ENCODE measurements around the gene MLST8. TPM values are rescaled to one million over a fixed set of nuclear protein-coding genes. Genes with fewer than 3 reads are reported as not detected.
"Not testable (repeated sequence)": the region's sequence is repeated elsewhere in the genome, so short reads cannot be mapped to it uniquely, and the experiment has no call there.

Gene MLST8
- total RNA-seq, 2 experiments from 2014 or later, result 32.6 to 33.7 TPM

DNA sequence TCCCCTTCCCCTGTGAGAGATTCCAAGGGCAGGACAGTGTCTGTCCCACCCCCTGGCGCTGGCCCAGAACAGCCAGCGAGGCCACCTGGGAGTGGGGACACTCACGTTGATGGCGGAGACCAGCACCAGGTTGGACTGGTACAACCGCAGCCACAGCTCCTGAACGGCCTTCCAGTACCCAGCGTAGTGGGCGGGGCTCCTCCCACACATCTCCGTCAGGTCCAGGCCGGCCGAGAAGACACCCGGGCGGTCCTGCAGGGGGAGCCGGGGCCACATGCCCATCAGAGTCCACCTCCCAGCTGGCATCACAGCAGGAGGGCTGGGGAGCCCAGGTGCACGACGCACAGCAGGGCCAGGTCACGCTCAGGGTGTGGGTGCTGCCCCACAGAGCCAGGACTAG is 39.0 kb downstream of the MLST8 start:
- Mint-ChIP-seq H3K4me3 (no peak overlapping the region), H3K27ac (no peak overlapping the region), H3K4me1 (peaks cover 1% of the 10 kb centered on the region), H3K27me3 (no peaks in the 10 kb centered on the region), H3K36me3 (ENCODE audit: low read depth) (peaks cover 13% of the 10 kb centered on the region), H3K9me3 (no peaks in the 10 kb centered on the region)
- CTCF ChIA-PET, result no interaction called here
- DNase-seq, result no peak
- POLR2A ChIA-PET, result no interaction called here

DNA sequence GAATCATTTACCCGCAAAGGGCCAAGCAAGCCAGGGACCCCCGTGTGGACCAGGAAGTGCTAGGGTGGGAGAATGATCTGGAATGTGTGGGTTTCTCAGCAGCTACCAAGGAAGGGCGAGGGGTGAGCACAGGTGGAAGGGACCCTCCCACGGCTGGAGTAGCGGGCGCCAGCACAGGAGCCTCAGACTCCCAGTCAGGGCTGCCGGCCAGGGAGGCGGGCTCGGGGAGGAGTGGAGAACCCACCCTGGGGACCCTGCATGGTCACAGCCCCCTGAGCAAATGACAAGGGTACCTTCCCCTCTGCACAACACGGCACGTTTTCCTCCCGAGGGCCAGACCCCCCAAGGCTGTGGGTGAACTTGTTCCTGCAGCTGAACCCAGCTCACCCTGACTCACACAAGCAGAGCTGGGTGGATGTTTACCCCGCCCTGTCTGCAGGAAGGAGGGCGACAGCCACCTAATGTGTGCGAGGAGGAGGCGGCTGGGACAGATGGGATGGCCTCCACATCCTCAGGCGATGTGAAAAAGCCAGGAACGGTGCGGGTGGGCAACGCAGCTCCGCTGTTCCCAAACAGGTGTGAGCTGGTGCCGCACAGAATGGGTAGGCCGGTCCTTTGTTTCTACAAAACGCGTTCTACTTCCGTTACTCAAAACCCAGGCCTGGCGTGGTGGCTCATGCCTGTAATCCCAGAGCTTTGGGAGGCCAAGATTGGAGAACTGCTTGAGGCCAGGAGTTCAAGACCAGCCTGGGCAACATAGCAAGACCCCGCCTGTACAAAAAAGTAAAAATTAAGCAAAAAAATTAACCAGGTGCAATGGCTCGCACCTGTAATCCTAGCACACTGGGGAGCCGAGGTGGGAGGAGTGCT is 39.9 kb downstream of the MLST8 start:
- CTCF ChIA-PET, result no interaction called here
- H3K4me3 Mint-ChIP-seq, result no peak overlapping the region
- peaks cover 3% of the 10 kb centered on the region for H3K4me1 Mint-ChIP-seq
- DNase-seq, result no peak
- H3K27ac Mint-ChIP-seq, result no peak overlapping the region
- no peaks in the 10 kb centered on the region for H3K27me3 Mint-ChIP-seq
- peaks cover 13% of the 10 kb centered on the region for H3K36me3 Mint-ChIP-seq (ENCODE audit: low read depth)
- POLR2A ChIA-PET, result no interaction called here
- H3K9me3 Mint-ChIP-seq, result no peaks in the 10 kb centered on the region

DNA sequence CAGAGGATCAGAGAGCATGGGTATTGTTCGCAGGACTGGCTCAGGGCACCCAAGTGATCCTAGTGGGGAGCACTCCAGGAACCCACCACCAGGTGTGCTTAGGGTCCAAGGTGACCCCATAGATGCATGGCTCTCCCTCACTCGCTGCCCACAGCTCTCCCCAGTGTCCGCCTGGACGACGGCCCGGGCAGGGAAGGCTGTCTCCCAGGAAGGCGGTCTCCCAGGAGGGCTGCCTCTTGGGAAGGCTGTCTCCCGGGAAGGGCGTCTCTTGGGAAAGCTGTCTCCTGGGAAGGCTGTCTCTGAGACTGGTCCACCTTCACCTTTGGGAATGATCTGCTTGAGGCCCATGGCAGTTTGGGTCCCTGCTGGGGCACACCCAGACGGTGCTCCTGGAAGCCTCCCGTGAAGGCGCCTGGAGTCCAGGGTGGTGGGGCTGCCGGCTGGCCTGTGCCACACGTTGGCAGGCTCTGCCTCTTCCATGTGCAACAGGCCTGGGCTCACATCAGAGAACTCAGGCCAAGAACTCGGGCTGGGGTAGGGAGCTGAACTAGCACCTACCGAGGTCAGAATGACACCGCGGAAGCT is 41.1 kb downstream of the MLST8 start:
- H3K36me3 Mint-ChIP-seq (ENCODE audit: low read depth), result peaks cover 13% of the 10 kb centered on the region
- no peak for DNase-seq
- peaks cover 11% of the 10 kb centered on the region for H3K4me1 Mint-ChIP-seq
- no peaks in the 10 kb centered on the region for H3K27me3 Mint-ChIP-seq
- H3K9me3 Mint-ChIP-seq, result no peaks in the 10 kb centered on the region
- H3K4me3 Mint-ChIP-seq, result no peak overlapping the region
- H3K27ac Mint-ChIP-seq, result no peak overlapping the region
- CTCF ChIA-PET, result no interaction called here
- POLR2A ChIA-PET, result interaction anchor here (1.6 kb wide), 1 partner anchor 41 kb away, joined by 3 read pairs; the partner anchor contains the start of gene MLST8

DNA sequence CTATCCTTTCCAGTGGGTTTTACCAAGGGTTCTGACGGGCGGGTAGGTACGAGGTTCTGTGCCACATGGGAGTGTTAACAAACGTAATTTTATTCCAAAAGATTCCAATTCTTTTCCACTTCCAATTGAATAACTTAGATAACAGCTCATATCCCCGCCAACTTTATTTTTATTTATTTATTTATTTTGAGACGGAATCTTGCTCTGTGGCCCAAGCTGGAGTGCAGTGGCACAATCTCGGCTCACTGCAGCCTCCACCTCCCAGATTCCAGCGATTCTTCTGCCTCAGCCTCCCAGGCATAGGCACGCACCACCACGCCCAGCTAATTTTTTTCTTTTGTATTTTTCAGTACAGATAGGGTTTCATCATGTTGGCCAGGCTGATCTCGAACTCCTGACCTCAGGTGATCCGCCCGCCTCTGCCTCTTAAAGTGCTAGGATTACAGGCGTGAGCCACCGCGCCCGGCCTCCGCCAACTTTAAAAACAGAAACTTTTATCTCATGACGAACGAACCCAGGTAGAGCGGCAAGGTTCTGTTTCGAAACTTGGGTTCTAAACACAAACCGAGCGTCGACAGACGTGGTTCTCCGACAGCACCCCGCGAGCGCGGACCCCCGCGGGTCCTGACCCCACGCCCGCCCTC is 45.5 kb downstream of the MLST8 start:
- no peaks in the 10 kb centered on the region for H3K27me3 Mint-ChIP-seq
- ChIA-PET CTCF (interaction anchor here (0.6 to 2.7 kb wide), 12 partner anchors 10 to 270 kb away, joined by 3 to 15 read pairs (median 4); partner anchors contain the start of genes AMDHD2, PGP, TBC1D24 and TEDC2), POLR2A (interaction anchor here (0.6 to 5.4 kb wide), 18 partner anchors 9 to 906 kb away, joined by 3 to 43 read pairs (median 6); partner anchors contain the start of genes ATP6V0C, DNASE1L2, FAHD1 and HAGH)
- peak; percentile 54 for DNase-seq
- peak overlapping the region; percentile 92 for H3K27ac Mint-ChIP-seq
- peaks cover 25% of the 10 kb centered on the region for H3K36me3 Mint-ChIP-seq (ENCODE audit: low read depth)
- no peaks in the 10 kb centered on the region for H3K9me3 Mint-ChIP-seq
- peaks cover 20% of the 10 kb centered on the region for H3K4me1 Mint-ChIP-seq
- peak overlapping the region; percentile 90 for H3K4me3 Mint-ChIP-seq

DNA sequence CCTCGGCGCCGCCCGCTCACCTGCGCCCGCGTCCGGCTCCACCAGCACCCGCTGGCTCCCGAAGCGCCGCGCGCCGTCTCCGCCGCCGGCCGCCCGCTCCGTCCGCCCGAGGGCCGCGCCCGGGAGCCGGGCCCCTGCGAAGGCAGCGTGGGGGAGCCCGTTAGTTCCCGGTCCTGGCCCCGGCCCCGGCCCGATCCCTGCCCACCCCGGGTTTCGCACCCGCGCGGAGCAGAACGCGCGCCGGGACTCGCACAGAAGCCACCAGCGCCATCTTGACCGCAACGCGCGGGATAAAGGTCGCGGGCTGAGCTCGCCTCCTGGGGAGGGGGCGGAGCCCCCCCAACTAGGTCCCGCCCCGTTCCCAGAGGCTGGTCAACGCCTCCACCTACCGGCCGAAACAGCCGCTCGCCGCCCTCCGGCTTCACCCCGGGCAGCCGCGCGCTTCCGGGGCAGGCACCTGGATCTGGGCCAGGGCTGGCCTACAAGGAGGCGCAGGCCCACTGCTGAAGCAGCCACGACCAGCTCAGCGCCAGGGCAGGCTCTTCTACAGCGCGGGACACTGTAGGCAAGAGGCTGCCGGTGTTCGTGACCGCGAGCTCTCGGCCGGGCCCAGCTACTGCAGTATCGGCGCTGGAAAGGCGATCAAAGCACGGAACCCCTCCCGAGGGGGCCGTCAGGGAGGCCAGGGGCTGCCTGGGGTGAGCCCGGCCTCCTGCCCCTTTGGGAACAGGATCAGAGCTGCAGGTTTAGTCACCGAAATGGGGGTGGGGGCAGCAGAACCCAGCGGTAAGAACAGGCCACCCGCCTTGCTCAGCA is 46.2 kb downstream of the MLST8 start, which contains the start of gene ECI1:
ECI1 (minus strand) TSS at position 292 of the 816 bp plus-strand sequence; CDS start at position 271, 21 bp downstream.
- POLR2A ChIA-PET, result interaction anchor here (0.8 to 5.4 kb wide), 23 partner anchors 8 to 469 kb away, joined by 3 to 43 read pairs (median 5); partner anchors contain the start of genes ATP6V0C, BRICD5, CCNF and DNASE1L2
- peak; percentile 88 for DNase-seq
- H3K4me3 Mint-ChIP-seq, result peak within 1 kb of the TSS; percentile 90
- H3K27ac Mint-ChIP-seq, result peak within 1 kb of the TSS; percentile 92
- H3K27me3 Mint-ChIP-seq, result no peaks in the 10 kb centered on the region
- CTCF ChIA-PET, result interaction anchor here (0.6 to 2.7 kb wide), 12 partner anchors 10 to 269 kb away, joined by 3 to 15 read pairs (median 4); partner anchors contain the start of genes AMDHD2, PGP, RNPS1 and TEDC2
- peaks cover 20% of the 10 kb centered on the region for H3K4me1 Mint-ChIP-seq
- H3K9me3 Mint-ChIP-seq, result no peaks in the 10 kb centered on the region
- H3K36me3 Mint-ChIP-seq (ENCODE audit: low read depth), result peaks cover 29% of the 10 kb centered on the region

DNA sequence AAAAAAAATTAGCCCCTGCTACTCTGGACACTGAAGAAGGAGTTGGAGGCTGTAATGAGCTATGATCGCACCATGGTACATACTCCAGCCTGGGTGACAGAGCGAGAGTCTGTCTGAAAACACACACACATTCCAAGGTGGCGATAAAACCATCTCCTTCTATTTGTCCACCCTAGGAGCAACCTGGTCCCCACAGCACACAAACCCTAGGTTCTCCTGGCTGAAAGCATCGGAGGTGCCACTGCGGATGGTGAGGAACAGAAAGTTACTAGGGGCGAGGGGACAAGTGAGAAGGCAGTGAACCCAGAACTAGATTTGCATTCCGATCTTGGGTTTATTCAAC is 47.5 kb downstream of the MLST8 start:
- Mint-ChIP-seq H3K4me1 (peaks cover 21% of the 10 kb centered on the region), H3K27me3 (no peaks in the 10 kb centered on the region), H3K36me3 (ENCODE audit: low read depth) (peaks cover 41% of the 10 kb centered on the region), H3K4me3 (no peak overlapping the region), H3K27ac (peak overlapping the region; percentile 40), H3K9me3 (no peaks in the 10 kb centered on the region)
- ChIA-PET CTCF (interaction anchor here (0.9 to 2.7 kb wide), 2 partner anchors 16 to 58 kb away, joined by 3 to 15 read pairs; partner anchors contain the start of gene RNPS1), POLR2A (interaction anchor here (0.6 to 5.4 kb wide), 9 partner anchors 12 to 660 kb away, joined by 3 to 43 read pairs (median 6); partner anchors contain the start of genes AMDHD2, DNASE1L2, NUBP2 and RNPS1)
- no peak for DNase-seq

DNA sequence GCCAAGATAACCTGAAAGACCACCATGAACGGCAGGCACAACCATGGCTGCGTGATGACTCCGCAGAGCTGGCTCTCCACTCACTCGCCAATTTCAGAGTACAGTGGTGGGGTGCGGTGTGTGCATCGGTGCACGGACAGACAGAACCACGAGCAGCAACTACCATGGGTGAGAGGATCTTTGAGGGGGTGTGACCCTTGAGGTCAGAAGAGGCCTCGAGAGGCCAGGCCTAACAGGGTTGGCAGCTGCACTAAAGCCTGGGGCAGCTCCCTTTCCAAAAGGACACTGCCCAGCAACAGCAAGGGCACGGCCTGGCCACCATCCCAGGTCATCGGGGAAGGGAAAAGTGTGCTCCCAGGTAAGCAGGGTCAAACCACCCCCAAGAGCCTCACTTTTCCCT is 48.0 kb downstream of the MLST8 start:
- no peak overlapping the region for H3K4me3 Mint-ChIP-seq
- H3K27ac Mint-ChIP-seq, result no peak overlapping the region
- no peak for DNase-seq
- H3K27me3 Mint-ChIP-seq, result no peaks in the 10 kb centered on the region
- ChIA-PET CTCF (interaction anchor here (2.7 kb wide), 1 partner anchor 58 kb away, joined by 15 read pairs; no protein-coding TSS in a partner anchor), POLR2A (interaction anchor here (0.7 to 5.4 kb wide), 6 partner anchors 11 to 660 kb away, joined by 3 to 43 read pairs (median 10); partner anchors contain the start of genes RNPS1 and TRAF7)
- H3K4me1 Mint-ChIP-seq, result peaks cover 21% of the 10 kb centered on the region
- no peaks in the 10 kb centered on the region for H3K9me3 Mint-ChIP-seq
- peaks cover 46% of the 10 kb centered on the region for H3K36me3 Mint-ChIP-seq (ENCODE audit: low read depth)

DNA sequence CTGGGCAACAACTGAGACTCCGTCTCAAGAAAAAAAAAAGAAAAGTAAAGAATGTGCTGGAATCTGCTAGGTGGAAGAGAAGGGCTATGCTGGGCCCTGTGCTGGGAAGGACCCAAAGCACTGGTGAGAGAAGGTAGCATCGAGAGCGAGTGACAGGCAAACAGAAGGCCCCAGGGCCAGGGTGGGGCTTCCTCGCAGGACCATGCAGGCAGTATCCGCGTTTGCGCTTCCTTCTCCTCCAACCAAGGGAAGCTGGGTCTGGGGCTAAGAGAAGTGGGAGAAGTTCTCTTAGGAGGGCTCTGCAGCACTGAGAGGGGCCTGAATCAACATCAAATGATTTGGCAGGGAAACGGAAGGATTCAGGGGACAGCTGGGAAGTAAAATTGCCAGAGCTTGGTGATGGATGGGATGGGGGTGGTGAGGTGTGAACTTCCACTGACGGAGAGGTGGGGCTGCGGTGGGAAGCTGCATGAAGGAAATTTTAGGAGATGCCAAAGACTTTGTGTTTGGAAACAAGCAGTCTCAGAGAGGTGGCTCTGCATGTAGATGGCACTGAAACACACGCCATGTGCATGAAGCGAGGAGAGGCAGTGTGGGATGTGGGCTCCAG is 51.4 kb downstream of the MLST8 start:
- CTCF ChIA-PET, result interaction anchor here (0.8 kb wide), 1 partner anchor 105 kb away, joined by 3 read pairs; no protein-coding TSS in a partner anchor
- no peaks in the 10 kb centered on the region for H3K27me3 Mint-ChIP-seq
- no peak overlapping the region for H3K27ac Mint-ChIP-seq
- no peaks in the 10 kb centered on the region for H3K9me3 Mint-ChIP-seq
- no peak overlapping the region for H3K4me3 Mint-ChIP-seq
- no peak for DNase-seq
- peaks cover 64% of the 10 kb centered on the region for H3K36me3 Mint-ChIP-seq (ENCODE audit: low read depth)
- H3K4me1 Mint-ChIP-seq, result peaks cover 10% of the 10 kb centered on the region
- POLR2A ChIA-PET, result interaction anchor here (1.0 to 1.7 kb wide), 2 partner anchors 13 to 42 kb away, joined by 6 read pairs; partner anchors contain the start of gene PGP

DNA sequence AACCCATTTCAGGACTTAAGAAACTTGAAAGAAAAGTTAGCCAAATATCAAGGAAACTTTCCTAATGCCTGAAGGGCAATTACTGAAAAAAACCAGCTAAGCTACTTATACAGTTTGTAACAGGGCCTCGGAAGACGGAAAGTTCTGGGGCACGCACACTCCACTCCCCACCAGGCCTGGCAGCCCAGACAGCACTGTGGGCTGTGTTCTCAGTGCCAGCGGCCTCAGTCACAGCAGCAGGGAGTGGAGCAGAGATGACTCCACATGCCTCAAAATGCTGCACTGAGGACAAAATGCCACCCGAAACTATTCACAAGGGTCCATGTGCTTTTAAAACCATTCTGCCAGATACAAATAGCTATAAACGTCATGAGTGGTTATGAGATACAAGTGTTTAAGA is 52.5 kb downstream of the MLST8 start:
- ChIA-PET POLR2A (no interaction called here), CTCF (interaction anchor here (0.6 kb wide), 1 partner anchor 662 kb away, joined by 3 read pairs; no protein-coding TSS in a partner anchor)
- no peak for DNase-seq
- peaks cover 6% of the 10 kb centered on the region for H3K4me1 Mint-ChIP-seq
- no peak overlapping the region for H3K27ac Mint-ChIP-seq
- no peak overlapping the region for H3K4me3 Mint-ChIP-seq
- H3K27me3 Mint-ChIP-seq, result no peaks in the 10 kb centered on the region
- H3K9me3 Mint-ChIP-seq, result no peaks in the 10 kb centered on the region
- peaks cover 72% of the 10 kb centered on the region for H3K36me3 Mint-ChIP-seq (ENCODE audit: low read depth)

DNA sequence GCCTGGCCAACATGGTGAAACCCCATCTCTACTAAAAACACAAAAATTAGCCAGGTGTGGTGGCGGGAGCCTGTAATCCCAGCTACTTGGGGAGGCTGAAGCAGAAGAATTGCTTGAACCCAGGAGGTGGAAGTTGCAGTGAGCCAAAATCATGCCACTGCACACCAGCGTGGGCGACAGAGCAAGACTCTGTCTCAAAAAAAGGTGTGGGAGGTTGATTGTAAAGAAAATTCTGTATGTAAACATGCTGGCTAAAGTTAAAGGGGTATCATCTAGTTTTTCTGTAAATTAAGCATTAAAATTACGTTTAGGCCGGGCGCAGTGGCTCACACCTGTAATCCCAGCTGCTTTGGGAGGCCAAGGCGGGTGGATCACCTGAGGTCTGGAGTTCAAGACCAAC is 53.3 kb downstream of the MLST8 start:
- DNase-seq, H3K4me3 Mint-ChIP-seq, H3K27me3 Mint-ChIP-seq, H3K9me3 Mint-ChIP-seq, POLR2A ChIA-PET, H3K27ac Mint-ChIP-seq, CTCF ChIA-PET, H3K4me1 Mint-ChIP-seq: not testable (repeated sequence)
- peaks cover 70% of the 10 kb centered on the region for H3K36me3 Mint-ChIP-seq (ENCODE audit: low read depth)
